IPS DF 6.9 (cell line): ENCODE measurements around the gene RIN3.

Experiments used
- DNase-seq: peaks from one replicate; pipeline ENCODE4 v3.0.0-alpha.2; 2013; ENCODE audit warnings: low read depth, low spot score
- H3K27ac ChIP-seq: one replicate; pipeline ENCODE4 v1.5.1; 2013; ENCODE audit warnings: low read length, control low read depth
- H3K27me3 ChIP-seq: 2 replicates; pipeline ENCODE4 v1.6.1; 2013; ENCODE audit warnings: mild to moderate bottlenecking, low read length; ENCODE audit not compliant: control insufficient read depth, insufficient read depth
- H3K36me3 ChIP-seq: 2 replicates; pipeline ENCODE4 v1.6.1; 2013; ENCODE audit warnings: low read length; ENCODE audit not compliant: control insufficient read depth, insufficient read depth
- H3K4me1 ChIP-seq: 2 replicates; pipeline ENCODE4 v1.6.1; 2013; ENCODE audit warnings: low read length; ENCODE audit not compliant: control insufficient read depth, insufficient read depth
- H3K4me3 ChIP-seq: 2 replicates; pipeline ENCODE4 v1.5.1; 2013; ENCODE audit warnings: mild to moderate bottlenecking, low read length
- H3K9me3 ChIP-seq: 2 replicates; pipeline ENCODE4 v1.6.1; 2013; ENCODE audit warnings: low read length, inconsistent platforms; ENCODE audit not compliant: control insufficient read depth, insufficient read depth
- WGBS: extraction: QIAGEN DNeasy Blood & Tissue Kit; methylation state at CpG from one replicate; pipeline ENCODE4 v1.1.7; 2013; ENCODE audit warnings: mixed read lengths, missing lambda C conversion rate; ENCODE audit not compliant: insufficient read length, insufficient coverage; 5-methylcytosine and 5-hydroxymethylcytosine counted together

The RIN3 gene

GRCh38 chr14:92656306-92657081, 142.9 kb downstream of the RIN3 start:
- Histone ChIP-seq H3K36me3 (no peaks in the 10 kb centered on the region), H3K4me3 (no peak overlapping the region), H3K27me3 (no peaks in the 10 kb centered on the region), H3K4me1 (no peaks in the 10 kb centered on the region; the same call in 1 of the 2 replicates), H3K9me3 (no peaks in the 10 kb centered on the region), H3K27ac (no peak overlapping the region)
- no CpG with 5 or more reads among the region's 8 CpGs for WGBS
- DNase-seq = no peak

GRCh38 chr14:92657457-92658142, 144.0 kb downstream of the RIN3 start:
- Histone ChIP-seq H3K4me1 (no peaks in the 10 kb centered on the region; the same call in 1 of the 2 replicates), H3K36me3 (no peaks in the 10 kb centered on the region), H3K4me3 (no peak overlapping the region), H3K27ac (no peak overlapping the region), H3K9me3 (no peaks in the 10 kb centered on the region), H3K27me3 (no peaks in the 10 kb centered on the region)
- WGBS = no CpG with 5 or more reads among the region's 13 CpGs
- DNase-seq = no peak

- DNase-seq = no peak
- Histone ChIP-seq H3K4me3 (no peak overlapping the region), H3K4me1 (no peaks in the 10 kb centered on the region; the same call in 1 of the 2 replicates), H3K36me3 (no peaks in the 10 kb centered on the region), H3K9me3 (no peaks in the 10 kb centered on the region), H3K27ac (no peak overlapping the region), H3K27me3 (no peaks in the 10 kb centered on the region)
- WGBS = no CpG with 5 or more reads among the region's 13 CpGs
Measured at GRCh38 chr14:92658160-92658559, 144.6 kb downstream of the RIN3 start.

- no peaks in the 10 kb centered on the region; the same call in 1 of the 2 replicates for H3K4me1 ChIP-seq
- no peak for DNase-seq
- H3K27ac ChIP-seq = no peak overlapping the region
- no peaks in the 10 kb centered on the region for H3K36me3 ChIP-seq
- no peaks in the 10 kb centered on the region for H3K9me3 ChIP-seq
- no peak overlapping the region for H3K4me3 ChIP-seq
- no peaks in the 10 kb centered on the region for H3K27me3 ChIP-seq
Measured at GRCh38 chr14:92658684-92659083, 145.1 kb downstream of the RIN3 start.

GRCh38 chr14:92659765-92660561, 146.4 kb downstream of the RIN3 start:
- WGBS = no CpG with 5 or more reads among the region's 11 CpGs
- no peaks in the 10 kb centered on the region for H3K36me3 ChIP-seq

GRCh38 chr14:92660571-92660970, 147.0 kb downstream of the RIN3 start:
- DNase-seq = no peak
- no peaks in the 10 kb centered on the region for H3K36me3 ChIP-seq
- H3K4me3 ChIP-seq = no peak overlapping the region
- no CpG with 5 or more reads among the region's 3 CpGs for WGBS
- H3K4me1 ChIP-seq = no peaks in the 10 kb centered on the region; the same call in 1 of the 2 replicates
- no peak overlapping the region for H3K27ac ChIP-seq
- no peaks in the 10 kb centered on the region for H3K27me3 ChIP-seq
- H3K9me3 ChIP-seq = no peaks in the 10 kb centered on the region

More at GRCh38 chr14:92659765-92660561, 146.4 kb downstream of the RIN3 start:
- Histone ChIP-seq H3K27me3 (no peaks in the 10 kb centered on the region), H3K4me3 (no peak overlapping the region), H3K9me3 (no peaks in the 10 kb centered on the region), H3K27ac (no peak overlapping the region), H3K4me1 (no peaks in the 10 kb centered on the region; the same call in 1 of the 2 replicates)
- DNase-seq = no peak

- Histone ChIP-seq H3K27ac (no peak overlapping the region), H3K4me3 (no peak overlapping the region), H3K27me3 (no peaks in the 10 kb centered on the region), H3K9me3 (no peaks in the 10 kb centered on the region), H3K36me3 (no peaks in the 10 kb centered on the region), H3K4me1 (no peaks in the 10 kb centered on the region)
- no peak for DNase-seq
- no CpG with 5 or more reads among the region's 7 CpGs for WGBS
Measured at GRCh38 chr14:92663049-92663448, 149.5 kb downstream of the RIN3 start.

- DNase-seq = no peak
- no peaks in the 10 kb centered on the region for H3K36me3 ChIP-seq
- no peaks in the 10 kb centered on the region for H3K27me3 ChIP-seq
- no peaks in the 10 kb centered on the region for H3K4me1 ChIP-seq
- no CpG with 5 or more reads among the region's 8 CpGs for WGBS
- no peak overlapping the region for H3K27ac ChIP-seq
- no peak overlapping the region for H3K4me3 ChIP-seq
- H3K9me3 ChIP-seq = no peaks in the 10 kb centered on the region
Measured at GRCh38 chr14:92665661-92666110, 152.1 kb downstream of the RIN3 start.

- Histone ChIP-seq H3K4me3 (no peak overlapping the region), H3K9me3 (no peaks in the 10 kb centered on the region), H3K27ac (no peak overlapping the region), H3K36me3 (no peaks in the 10 kb centered on the region), H3K4me1 (no peaks in the 10 kb centered on the region), H3K27me3 (no peaks in the 10 kb centered on the region)
- no CpG with 5 or more reads among the region's 9 CpGs for WGBS
- no peak for DNase-seq
Measured at GRCh38 chr14:92666251-92666650, 152.7 kb downstream of the RIN3 start.

GRCh38 chr14:92668276-92668973, 154.8 kb downstream of the RIN3 start:
- Histone ChIP-seq H3K4me1 (no peaks in the 10 kb centered on the region), H3K27ac (no peak overlapping the region), H3K27me3 (no peaks in the 10 kb centered on the region), H3K36me3 (no peaks in the 10 kb centered on the region), H3K4me3 (no peak overlapping the region), H3K9me3 (no peaks in the 10 kb centered on the region)
- DNase-seq = no peak
- WGBS = 100% methylated on average over 1 of the region's 4 CpGs
